Immature natural killer cell (primary cell): ENCODE results near the gene RAB40C. TPM values are rescaled to one million over a fixed set of nuclear protein-coding genes. Genes with fewer than 3 reads are reported as not detected.

Experiments
- DNase-seq, 3 donors: peaks; one replicate each; pipeline ENCODE4 v3.0.0; 2022; ENCODE audit warnings: mixed read lengths in 1 of 3
- H3K27ac Mint-ChIP-seq, 6 donors: one replicate each; pipeline ENCODE4 v1.8.0; 2020; ENCODE audit warnings: mixed read lengths in 6 of 6, mild to moderate bottlenecking in 5 of 6, inconsistent platforms in 4 of 6, moderate library complexity in 3 of 6
- H3K27me3 Mint-ChIP-seq, 3 donors: one replicate each; pipeline ENCODE4 v1.8.0; 2020 to 2021; ENCODE audit warnings: low read depth in 3 of 3, mild to moderate bottlenecking in 3 of 3, mixed read lengths in 3 of 3, moderate library complexity in 3 of 3, inconsistent platforms in 1 of 3
- H3K36me3 Mint-ChIP-seq, 3 donors: one replicate each; pipeline ENCODE4 v1.8.0; 2020; ENCODE audit warnings: mixed read lengths in 3 of 3, inconsistent platforms in 2 of 3, mild to moderate bottlenecking in 2 of 3
- H3K4me1 Mint-ChIP-seq, 2 donors: one replicate each; pipeline ENCODE4 v1.8.0; 2020; ENCODE audit warnings: inconsistent platforms in 2 of 2, mild to moderate bottlenecking in 2 of 2, mixed read lengths in 2 of 2, moderate library complexity in 1 of 2
- H3K4me3 Mint-ChIP-seq, 5 donors: one replicate each; pipeline ENCODE4 v1.8.0; 2020; ENCODE audit warnings: mild to moderate bottlenecking in 5 of 5, mixed read lengths in 5 of 5, inconsistent platforms in 3 of 5, moderate library complexity in 3 of 5
- H3K9me3 Mint-ChIP-seq, 6 donors: one replicate each; pipeline ENCODE4 v1.8.0; 2020; ENCODE audit warnings: mild to moderate bottlenecking in 6 of 6, mixed read lengths in 6 of 6, inconsistent platforms in 4 of 6, moderate library complexity in 3 of 6
- polyA plus RNA-seq, 3 donors: library from polyadenylated mRNA; unstranded; fragments of 300-500 nt; fragmentation: Illumina TruSeq; gene quantifications; one replicate each; pipeline ENCODE4 v1.2.3, GENCODE V29; 2021

Gene RAB40C
- 10 to 100 TPM in 1 of 3 donors, 1 to 10 TPM in 2; 4.6 to 17.5 (median 5.8) TPM for polyA plus RNA-seq

DNA sequence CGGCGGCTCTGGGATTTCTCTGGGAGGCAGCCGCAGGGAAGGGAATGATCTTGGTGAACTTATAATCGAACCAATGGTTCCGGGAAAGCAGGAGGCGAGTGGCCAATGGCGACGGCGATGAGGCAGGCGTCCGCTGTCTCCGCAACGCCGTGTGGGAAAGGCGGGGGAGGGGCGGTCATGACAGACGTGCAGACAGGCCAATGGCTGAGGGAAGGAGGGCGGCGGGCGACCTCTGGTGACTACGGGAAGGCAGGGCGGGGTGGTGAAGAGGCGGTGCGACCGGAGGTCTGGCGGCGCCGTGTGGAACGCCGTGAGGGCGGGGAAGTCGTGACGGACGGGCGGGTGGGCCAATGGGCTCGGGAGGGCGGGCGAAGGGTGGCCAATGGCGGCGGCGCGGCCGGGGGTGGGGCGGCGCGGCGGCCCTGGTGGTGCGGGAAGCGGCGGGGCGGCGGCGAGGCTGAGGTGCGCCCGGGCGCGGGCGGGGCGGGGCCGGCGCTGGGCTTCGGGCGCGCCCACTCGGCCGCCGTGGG lies at the start of gene RAB40C:
TSS of gene RAB40C (plus strand) at position 409 of the 530 bp plus-strand sequence. CDS start 226 bp downstream, outside the sequence.
- H3K4me1 Mint-ChIP-seq, result peaks cover 33 to 42% of the 10 kb centered on the region in 2 donors
- H3K27ac Mint-ChIP-seq, result peak within 1 kb of the TSS; percentile 93 to 100 (median 100)
- H3K9me3 Mint-ChIP-seq, result no peaks in the 10 kb centered on the region
- no peaks in the 10 kb centered on the region for H3K36me3 Mint-ChIP-seq
- peaks cover 11 to 23% (median 15%) of the 10 kb centered on the region in 3 donors for H3K27me3 Mint-ChIP-seq
- peak within 1 kb of the TSS; percentile 93 to 100 (median 98) for H3K4me3 Mint-ChIP-seq
- DNase-seq, result peak; percentile 99

DNA sequence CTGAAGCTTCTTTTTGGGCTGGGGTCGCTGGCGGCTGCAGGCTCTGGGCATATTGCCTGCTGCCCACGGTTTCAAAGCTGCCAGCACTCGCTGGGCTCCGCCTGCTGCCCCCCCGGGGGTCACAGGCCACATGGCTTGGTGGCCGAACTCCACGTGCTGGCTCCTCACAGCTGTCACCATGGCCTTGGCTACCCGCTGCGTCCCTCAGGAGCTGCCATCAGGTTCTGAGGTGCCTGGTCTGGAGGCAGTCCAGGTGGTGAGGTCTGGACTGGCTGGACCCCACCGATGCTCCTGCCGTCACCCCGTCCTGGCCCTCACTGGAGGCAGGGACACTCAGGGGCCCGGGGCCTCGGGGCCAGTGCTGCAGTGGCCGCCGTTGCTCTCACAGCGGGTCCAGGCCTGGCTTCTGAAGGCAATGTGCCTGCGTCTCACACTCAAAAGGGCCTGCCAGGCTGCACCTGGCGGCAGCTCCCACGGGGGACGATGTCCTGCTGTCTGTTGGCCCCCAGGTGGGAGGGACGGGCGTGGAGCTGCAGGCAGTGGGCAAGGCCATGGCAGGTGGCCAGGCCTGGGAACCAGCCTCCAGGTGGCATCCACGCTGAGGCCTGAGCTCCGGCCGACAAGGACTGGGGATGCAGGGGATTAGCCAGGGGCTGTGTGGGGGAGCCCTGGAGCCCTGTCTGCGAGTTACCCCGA lies 49.1 kb upstream of the RAB40C start:
- Mint-ChIP-seq H3K9me3 (no peaks in the 10 kb centered on the region), H3K36me3 (no peaks in the 10 kb centered on the region), H3K27ac (no peak overlapping the region), H3K4me3 (no peak overlapping the region), H3K4me1 (peaks cover 0 to 8% of the 10 kb centered on the region in 2 donors), H3K27me3 (peaks cover 0 to 2% (median 2%) of the 10 kb centered on the region in 3 donors)
- no peak for DNase-seq

DNA sequence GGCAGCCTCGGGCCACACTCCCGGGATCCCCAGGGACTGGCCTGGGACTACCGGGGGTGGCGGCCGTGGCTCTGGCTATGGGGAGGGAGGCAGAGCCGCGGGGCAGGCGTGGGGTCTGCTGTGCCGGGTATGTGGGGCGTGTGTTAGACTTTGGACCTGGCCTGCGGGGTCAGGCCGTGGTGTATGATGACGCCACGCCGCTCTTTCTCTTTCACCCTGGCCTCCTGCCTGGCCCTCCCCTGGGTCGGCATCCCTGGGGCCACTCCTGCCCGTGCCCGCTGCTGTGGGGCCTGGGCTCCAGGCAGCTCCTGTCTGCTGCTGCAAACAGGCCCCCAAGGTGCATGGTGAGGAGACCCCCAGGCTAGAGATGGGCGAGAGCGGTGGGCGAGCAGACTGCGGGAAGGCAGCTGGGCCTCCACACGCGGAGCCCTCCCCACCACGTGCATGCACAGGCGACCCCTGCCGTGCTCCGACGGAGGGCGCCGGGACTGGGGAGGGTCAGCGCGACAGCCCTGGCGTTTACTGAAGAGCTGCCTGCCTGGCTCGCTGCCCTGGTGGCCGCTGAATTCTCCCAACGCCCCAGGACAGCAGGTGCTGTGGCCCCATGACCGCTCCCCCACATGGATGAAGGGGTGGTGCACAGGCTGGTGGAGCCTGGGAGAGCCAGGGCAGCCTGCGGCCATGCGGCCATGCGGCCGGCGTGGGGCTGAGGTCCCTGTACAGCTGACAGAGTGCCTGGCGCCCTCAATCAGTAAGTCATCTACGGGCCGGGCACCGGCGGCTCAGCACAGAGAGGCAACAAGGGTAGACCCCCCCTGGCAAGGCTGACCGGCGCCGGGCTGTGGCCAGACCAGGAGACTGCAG lies 46.3 kb upstream of the RAB40C start:
- DNase-seq, result no peak
- Mint-ChIP-seq H3K4me3 (no peak overlapping the region), H3K9me3 (no peaks in the 10 kb centered on the region), H3K27me3 (peaks cover 0 to 7% (median 2%) of the 10 kb centered on the region in 3 donors), H3K27ac (no peak overlapping the region), H3K36me3 (no peaks in the 10 kb centered on the region), H3K4me1 (peaks cover 0 to 9% of the 10 kb centered on the region in 2 donors)

DNA sequence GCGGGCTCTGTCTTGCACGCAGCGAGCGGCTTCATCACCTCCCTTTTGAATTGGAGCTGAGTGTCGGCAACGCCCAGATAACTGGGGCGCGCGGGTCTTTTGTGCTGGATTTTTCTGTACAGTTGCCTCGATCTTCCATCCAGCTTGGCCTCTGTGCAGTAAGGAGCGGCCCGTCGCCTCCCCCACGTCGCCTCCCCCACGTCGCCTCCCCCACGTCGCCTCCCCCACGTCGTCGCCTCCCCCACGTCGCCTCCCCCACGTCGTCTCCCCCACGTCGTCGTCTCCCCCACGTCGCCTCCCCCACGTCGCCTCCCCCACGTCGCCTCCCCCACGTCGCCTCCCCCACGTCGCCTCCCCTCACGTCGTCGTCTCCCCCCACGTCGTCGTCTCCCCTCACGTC lies 45.3 kb upstream of the RAB40C start:
- Mint-ChIP-seq H3K36me3 (no peaks in the 10 kb centered on the region), H3K27ac (no peak overlapping the region), H3K4me1 (peaks cover 0 to 9% of the 10 kb centered on the region in 2 donors), H3K27me3 (peaks cover 0 to 7% (median 2%) of the 10 kb centered on the region in 3 donors), H3K4me3 (no peak overlapping the region), H3K9me3 (no peaks in the 10 kb centered on the region)
- DNase-seq, result no peak

- DNase-seq, result peak; percentile 31 to 58 (median 53)
- Mint-ChIP-seq H3K4me1 (peaks cover 0 to 8% of the 10 kb centered on the region in 2 donors), H3K4me3 (no peak overlapping the region), H3K36me3 (no peaks in the 10 kb centered on the region), H3K9me3 (no peaks in the 10 kb centered on the region), H3K27ac (no peak overlapping the region), H3K27me3 (peaks cover 0 to 6% (median 2%) of the 10 kb centered on the region in 3 donors)
Measured at GRCh38 chr16:546909-547770, 42.7 kb upstream of the RAB40C start.

GRCh38 chr16:548586-548985 lies 41.3 kb upstream of the RAB40C start:
- Mint-ChIP-seq H3K27ac (no peak overlapping the region), H3K36me3 (no peaks in the 10 kb centered on the region), H3K27me3 (peaks cover 0 to 6% (median 2%) of the 10 kb centered on the region in 3 donors), H3K4me3 (no peak overlapping the region), H3K4me1 (peaks cover 0 to 5% of the 10 kb centered on the region in 2 donors), H3K9me3 (no peaks in the 10 kb centered on the region)
- no peak for DNase-seq

GRCh38 chr16:549544-550263 lies 40.2 kb upstream of the RAB40C start:
- Mint-ChIP-seq H3K4me1 (peaks cover 0 to 3% of the 10 kb centered on the region in 2 donors), H3K27ac (no peak overlapping the region), H3K9me3 (no peaks in the 10 kb centered on the region), H3K36me3 (no peaks in the 10 kb centered on the region), H3K27me3 (peaks cover 0 to 6% (median 2%) of the 10 kb centered on the region in 3 donors), H3K4me3 (no peak overlapping the region)
- no peak for DNase-seq

DNA sequence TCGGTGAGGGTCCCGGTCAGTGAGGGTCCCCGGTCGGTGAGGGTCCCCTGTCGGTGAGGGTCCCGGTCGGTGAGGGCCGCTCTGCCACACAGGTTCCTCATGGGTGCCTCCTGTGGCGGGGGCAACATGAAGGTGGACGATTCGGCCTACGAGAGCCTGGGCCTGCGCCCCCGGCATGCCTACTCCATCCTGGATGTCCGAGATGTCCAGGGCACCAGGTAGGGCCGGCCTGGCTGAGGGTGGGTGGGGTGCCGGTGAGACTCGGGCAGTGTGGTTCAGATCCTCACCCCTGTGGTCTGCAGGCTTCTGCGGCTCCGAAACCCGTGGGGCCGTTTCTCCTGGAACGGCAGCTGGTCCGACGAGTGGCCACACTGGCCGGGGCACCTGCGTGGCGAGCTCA lies 38.7 kb upstream of the RAB40C start:
- DNase-seq, result no peak
- H3K4me1 Mint-ChIP-seq, result no peaks in the 10 kb centered on the region
- H3K36me3 Mint-ChIP-seq, result no peaks in the 10 kb centered on the region
- H3K4me3 Mint-ChIP-seq, result no peak overlapping the region
- H3K9me3 Mint-ChIP-seq, result no peaks in the 10 kb centered on the region
- peaks cover 0 to 6% (median 0%) of the 10 kb centered on the region in 3 donors for H3K27me3 Mint-ChIP-seq
- H3K27ac Mint-ChIP-seq, result no peak overlapping the region

DNA sequence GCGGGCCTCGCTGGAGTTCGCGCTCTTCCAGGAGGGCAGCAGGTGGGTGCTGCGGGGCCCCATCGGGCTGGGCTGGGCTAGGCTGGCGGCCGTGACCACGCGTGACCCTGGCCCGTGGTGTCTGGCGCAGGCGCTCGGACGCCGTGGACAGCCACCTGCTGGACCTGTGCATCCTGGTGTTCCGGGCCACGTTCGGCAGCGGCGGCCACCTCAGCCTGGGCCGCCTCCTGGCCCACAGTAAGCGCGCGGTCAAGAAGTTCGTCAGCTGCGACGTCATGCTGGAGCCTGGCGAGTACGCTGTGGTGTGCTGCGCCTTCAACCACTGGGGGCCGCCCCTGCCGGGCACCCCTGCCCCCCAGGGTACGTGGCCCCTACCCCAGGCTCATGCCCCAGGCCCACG lies 37.7 kb upstream of the RAB40C start:
- Mint-ChIP-seq H3K27ac (no peak overlapping the region), H3K4me3 (no peak overlapping the region), H3K27me3 (peaks cover 0 to 2% (median 0%) of the 10 kb centered on the region in 3 donors), H3K36me3 (no peaks in the 10 kb centered on the region), H3K9me3 (no peaks in the 10 kb centered on the region), H3K4me1 (no peaks in the 10 kb centered on the region)
- no peak for DNase-seq

DNA sequence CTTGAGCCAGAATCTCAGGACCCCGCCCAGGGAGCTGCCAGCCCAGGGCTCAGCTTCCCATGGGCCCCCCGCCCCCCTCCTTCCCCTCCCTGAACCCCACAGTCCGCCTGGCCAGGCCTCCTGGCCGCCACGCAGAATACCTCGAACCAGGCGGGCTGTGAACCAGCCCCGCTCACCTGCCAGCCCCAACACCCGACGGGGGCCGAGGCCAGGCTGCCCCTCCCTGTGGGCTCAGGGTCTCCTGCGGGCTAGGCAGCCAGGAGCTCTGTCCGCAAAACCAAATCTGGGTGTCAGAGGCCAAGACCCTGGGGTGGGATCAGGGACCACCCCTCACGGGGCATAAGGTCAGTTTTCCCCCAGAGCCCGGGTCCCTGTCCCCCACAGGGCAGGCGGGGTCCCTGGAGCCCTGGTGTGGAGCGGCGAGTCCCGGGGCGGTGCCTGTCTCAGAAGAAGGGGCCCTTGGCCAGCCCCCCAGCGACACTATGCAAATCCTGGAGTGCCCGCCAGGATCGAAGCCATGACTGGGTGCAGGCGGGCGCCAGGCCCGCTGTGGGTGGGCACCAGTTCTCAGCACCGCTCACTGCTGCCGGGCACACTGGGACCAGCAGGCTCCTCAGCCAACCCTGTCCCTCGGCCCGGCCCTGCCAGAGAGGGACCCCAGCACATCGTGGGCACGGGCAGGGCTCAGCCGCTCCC lies 36.1 kb upstream of the RAB40C start:
- H3K36me3 Mint-ChIP-seq, result no peaks in the 10 kb centered on the region
- no peak for DNase-seq
- no peak overlapping the region for H3K27ac Mint-ChIP-seq
- no peaks in the 10 kb centered on the region for H3K9me3 Mint-ChIP-seq
- H3K4me1 Mint-ChIP-seq, result no peaks in the 10 kb centered on the region
- no peak overlapping the region for H3K4me3 Mint-ChIP-seq
- peaks cover 0 to 3% (median 0%) of the 10 kb centered on the region in 3 donors for H3K27me3 Mint-ChIP-seq

DNA sequence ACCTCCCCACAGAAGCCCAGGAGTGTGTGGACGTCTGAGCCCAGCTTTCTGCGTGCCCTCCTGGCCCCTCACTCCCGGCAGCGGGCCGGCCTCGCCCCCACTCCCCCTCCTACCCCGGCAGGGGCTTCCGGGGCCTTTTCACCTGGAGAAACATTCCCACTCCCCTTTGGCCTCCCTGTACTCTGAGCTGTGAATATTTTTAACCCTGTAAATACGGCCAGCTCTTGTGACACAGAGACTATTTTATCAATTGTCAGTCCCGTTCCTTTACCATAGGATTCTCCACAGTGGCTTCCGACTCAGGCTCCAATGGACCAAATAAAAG lies 35.6 kb upstream of the RAB40C start:
- DNase-seq, result no peak
- H3K27me3 Mint-ChIP-seq, result peaks cover 0 to 3% (median 0%) of the 10 kb centered on the region in 3 donors
- H3K9me3 Mint-ChIP-seq, result no peaks in the 10 kb centered on the region
- H3K4me1 Mint-ChIP-seq, result no peaks in the 10 kb centered on the region
- H3K4me3 Mint-ChIP-seq, result no peak overlapping the region
- peak overlapping the region in 1 of 6 donors; percentile 39 for H3K27ac Mint-ChIP-seq
- H3K36me3 Mint-ChIP-seq, result no peaks in the 10 kb centered on the region

DNA sequence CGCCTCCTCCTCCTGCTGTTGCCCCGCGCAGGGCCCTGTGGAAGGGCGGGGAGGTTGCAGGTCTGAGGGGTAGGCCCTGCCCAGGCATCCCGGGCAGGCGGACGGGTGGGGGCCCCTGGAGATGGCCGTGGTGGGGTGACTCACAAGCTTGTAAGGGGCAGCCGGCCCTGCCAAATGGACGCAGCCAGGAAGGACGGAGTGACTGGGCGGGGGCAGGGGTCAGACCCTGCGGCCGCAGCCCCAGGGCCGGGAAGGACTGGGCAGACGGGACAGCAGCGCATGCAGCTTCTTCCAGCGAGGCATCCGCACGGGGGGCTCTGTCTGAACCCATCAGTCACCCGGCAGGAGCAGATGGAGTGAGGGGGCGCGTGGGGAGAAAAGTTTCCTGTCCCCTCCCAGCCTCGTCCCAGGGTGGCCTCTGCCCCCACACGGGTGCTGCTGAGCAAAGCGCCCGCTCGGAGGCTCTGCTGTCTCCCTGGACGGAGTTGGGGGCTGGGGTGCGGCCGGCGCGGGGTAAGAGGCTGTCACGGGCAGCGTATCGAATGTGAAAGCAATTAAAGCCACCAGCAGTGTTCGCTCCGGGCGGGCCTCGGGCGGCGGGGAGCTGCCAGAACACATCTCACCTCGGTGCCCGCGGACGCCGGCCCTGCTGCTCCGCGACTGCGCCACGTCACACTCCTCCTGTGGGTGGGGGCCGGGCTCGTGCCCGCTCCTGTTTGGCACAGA lies 35.1 kb upstream of the RAB40C start:
- Mint-ChIP-seq H3K27me3 (peaks cover 0 to 5% (median 0%) of the 10 kb centered on the region in 3 donors), H3K4me1 (no peaks in the 10 kb centered on the region), H3K36me3 (no peaks in the 10 kb centered on the region), H3K4me3 (no peak overlapping the region), H3K9me3 (no peaks in the 10 kb centered on the region), H3K27ac (peak overlapping the region in 2 of 6 donors; percentile 35 to 39)
- peak in 1 of 3 donors; percentile 66 for DNase-seq
